Erythroblast (primary cell): ENCODE measurements around the gene SHISA5.

Experiments
- GATA1 ChIP-seq: IDR thresholded peaks from 2 replicates; pipeline ENCODE4 v1.6.1; 2011; ENCODE audit warnings: low read depth, mild to moderate bottlenecking, control low read depth, low read length, moderate library complexity
- POLR2A ChIP-seq: IDR thresholded peaks from 2 replicates; pipeline ENCODE4 v1.6.1; 2011; ENCODE audit warnings: mild to moderate bottlenecking, low read length

GRCh38 chr3:48546203-48546829, 42.3 kb upstream of the SHISA5 start:
- TF ChIP-seq POLR2A (no peak), GATA1 (no peak)
